Measurements from ENCODE around the gene TPPP2.

Gene TPPP2

GRCh38 chr14:21081521-21082142 lies 51.6 kb downstream of the TPPP2 start:
- DNase-seq: no peak
